Measurements from ENCODE around the gene BEND5.

Gene BEND5

DNA sequence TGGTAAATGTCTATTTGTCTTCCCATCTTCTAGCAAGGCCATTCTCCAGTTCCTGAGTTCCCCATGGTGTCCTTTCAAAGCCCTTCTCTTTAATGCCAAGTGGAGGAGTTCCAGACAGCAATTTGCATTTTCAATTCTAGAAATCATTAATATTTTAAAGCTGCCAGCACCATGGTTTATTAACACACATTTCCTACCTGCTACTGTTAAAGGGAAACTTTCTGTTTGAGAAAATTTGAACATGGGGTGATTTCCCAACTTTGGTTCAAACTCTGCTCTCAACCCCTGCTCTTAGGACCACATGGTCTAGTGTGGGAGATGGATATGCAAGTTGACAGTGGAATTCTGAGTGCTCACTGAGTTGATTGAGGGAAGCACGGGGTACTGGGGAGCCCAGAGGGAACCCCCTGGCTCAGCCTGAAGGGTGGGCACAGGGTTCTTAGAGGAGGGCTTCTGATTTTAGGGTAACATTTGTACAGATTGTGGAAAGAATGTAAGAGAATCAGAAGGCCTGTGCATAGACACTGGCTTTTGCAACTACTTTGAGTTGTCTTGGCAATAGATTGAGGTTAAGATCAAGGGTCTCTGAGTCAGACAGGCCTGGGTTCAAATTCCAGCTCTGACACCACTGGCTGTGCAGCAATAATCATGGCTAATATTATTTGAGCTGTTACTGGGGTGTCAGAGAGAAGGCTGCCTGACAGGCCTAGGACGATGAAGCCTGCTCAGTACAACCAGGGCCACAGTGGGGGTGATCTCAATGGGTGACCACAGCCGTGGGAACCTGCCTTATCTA is 97.8 kb downstream of the BEND5 start:
- DNase-seq, result no peak

All from hematopoietic multipotent progenitor cell treated with erythropoietin and hydrocortisone succinate and interleukin-3 and kit ligand, for 8 days (in vitro differentiated cells).